Measurements from ENCODE around the gene SUGT1.

DNA sequence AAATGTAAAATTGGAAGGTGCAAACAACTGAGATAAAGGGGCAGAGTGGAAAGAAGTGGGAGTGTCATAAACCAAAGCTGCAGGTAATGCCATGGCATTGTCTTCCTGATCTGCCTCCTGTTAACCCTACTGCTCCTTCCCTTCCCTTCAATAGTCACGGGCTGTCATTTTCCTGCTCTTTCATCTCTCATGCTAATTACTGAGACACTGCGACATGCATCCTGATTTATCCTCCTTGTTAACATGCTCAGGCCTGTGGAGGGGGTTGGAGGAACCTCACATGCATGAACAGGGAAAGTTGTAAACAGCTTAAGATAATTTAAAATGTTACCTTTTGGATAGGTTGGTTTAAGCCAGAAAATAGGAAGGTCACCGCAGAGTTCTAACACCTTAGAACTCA is 59.7 kb downstream of the SUGT1 start:
- TF ChIP-seq SIN3A (IDR thresholded peaks at IDR 0.05; ENCODE audit: borderline replicate concordance, insufficient read depth, low read depth, low read length) (no peak), POLR2AphosphoS5 (IDR thresholded peaks at IDR 0.05; ENCODE audit: low read depth, low read length) (no peak), TCF7L2 (IDR thresholded peaks at IDR 0.05; ENCODE audit: low read depth, low read length) (no peak)
- TF ChIP-seq, protein P1, sequence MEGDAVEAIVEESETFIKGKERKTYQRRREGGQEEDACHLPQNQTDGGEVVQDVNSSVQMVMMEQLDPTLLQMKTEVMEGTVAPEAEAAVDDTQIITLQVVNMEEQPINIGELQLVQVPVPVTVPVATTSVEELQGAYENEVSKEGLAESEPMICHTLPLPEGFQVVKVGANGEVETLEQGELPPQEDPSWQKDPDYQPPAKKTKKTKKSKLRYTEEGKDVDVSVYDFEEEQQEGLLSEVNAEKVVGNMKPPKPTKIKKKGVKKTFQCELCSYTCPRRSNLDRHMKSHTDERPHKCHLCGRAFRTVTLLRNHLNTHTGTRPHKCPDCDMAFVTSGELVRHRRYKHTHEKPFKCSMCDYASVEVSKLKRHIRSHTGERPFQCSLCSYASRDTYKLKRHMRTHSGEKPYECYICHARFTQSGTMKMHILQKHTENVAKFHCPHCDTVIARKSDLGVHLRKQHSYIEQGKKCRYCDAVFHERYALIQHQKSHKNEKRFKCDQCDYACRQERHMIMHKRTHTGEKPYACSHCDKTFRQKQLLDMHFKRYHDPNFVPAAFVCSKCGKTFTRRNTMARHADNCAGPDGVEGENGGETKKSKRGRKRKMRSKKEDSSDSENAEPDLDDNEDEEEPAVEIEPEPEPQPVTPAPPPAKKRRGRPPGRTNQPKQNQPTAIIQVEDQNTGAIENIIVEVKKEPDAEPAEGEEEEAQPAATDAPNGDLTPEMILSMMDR (IDR thresholded peaks at IDR 0.05): no peak
- TF ChIP-seq, protein P2, sequence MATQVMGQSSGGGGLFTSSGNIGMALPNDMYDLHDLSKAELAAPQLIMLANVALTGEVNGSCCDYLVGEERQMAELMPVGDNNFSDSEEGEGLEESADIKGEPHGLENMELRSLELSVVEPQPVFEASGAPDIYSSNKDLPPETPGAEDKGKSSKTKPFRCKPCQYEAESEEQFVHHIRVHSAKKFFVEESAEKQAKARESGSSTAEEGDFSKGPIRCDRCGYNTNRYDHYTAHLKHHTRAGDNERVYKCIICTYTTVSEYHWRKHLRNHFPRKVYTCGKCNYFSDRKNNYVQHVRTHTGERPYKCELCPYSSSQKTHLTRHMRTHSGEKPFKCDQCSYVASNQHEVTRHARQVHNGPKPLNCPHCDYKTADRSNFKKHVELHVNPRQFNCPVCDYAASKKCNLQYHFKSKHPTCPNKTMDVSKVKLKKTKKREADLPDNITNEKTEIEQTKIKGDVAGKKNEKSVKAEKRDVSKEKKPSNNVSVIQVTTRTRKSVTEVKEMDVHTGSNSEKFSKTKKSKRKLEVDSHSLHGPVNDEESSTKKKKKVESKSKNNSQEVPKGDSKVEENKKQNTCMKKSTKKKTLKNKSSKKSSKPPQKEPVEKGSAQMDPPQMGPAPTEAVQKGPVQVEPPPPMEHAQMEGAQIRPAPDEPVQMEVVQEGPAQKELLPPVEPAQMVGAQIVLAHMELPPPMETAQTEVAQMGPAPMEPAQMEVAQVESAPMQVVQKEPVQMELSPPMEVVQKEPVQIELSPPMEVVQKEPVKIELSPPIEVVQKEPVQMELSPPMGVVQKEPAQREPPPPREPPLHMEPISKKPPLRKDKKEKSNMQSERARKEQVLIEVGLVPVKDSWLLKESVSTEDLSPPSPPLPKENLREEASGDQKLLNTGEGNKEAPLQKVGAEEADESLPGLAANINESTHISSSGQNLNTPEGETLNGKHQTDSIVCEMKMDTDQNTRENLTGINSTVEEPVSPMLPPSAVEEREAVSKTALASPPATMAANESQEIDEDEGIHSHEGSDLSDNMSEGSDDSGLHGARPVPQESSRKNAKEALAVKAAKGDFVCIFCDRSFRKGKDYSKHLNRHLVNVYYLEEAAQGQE (IDR thresholded peaks at IDR 0.05; ENCODE audit: insufficient read depth in 1 of 2, low read depth in 2 of 2, low read length in 1 of 2): no peak
